Upper lobe of left lung (tissue), 6 donors: ENCODE measurements around the gene TSPAN5. TPM values are rescaled to one million over a fixed set of nuclear protein-coding genes. Genes with fewer than 3 reads are reported as not detected.

Experiments used
- ATAC-seq, 2 donors: fragments of 200-7000 bp; cut with Tn5 transposase; one replicate each; pipeline ENCODE4 v1.9.1; 2022; ENCODE audit warnings: mild to moderate bottlenecking in 2 of 2, moderate library complexity in 2 of 2; ENCODE audit not compliant: low FRiP score in 2 of 2
- DNase-seq, 2 donors: peaks; one replicate each; pipeline ENCODE4 v3.0.0-alpha.2; 2019 to 2020
- H3K27ac ChIP-seq, 4 donors: fragments of 200-600 bp; sonication (generic); one replicate each; pipeline ENCODE4 v1.5.1; 2016 to 2019
- H3K27me3 ChIP-seq, 4 donors: fragments of 200-600 bp; sonication (generic); one replicate each; pipeline ENCODE4 v1.5.1; 2017 to 2019
- H3K36me3 ChIP-seq, 4 donors: fragments of 200-600 bp; sonication (generic); one replicate each; pipeline ENCODE4 v1.5.1; 2016 to 2019
- H3K4me1 ChIP-seq, 4 donors: fragments of 200-600 bp; sonication (generic); one replicate each; pipeline ENCODE4 v1.5.1; 2018 to 2019
- H3K4me3 ChIP-seq, 4 donors: fragments of 200-600 bp; sonication (generic); one replicate each; pipeline ENCODE4 v1.5.1; 2017 to 2019; ENCODE audit warnings: mild to moderate bottlenecking in 2 of 4, moderate library complexity in 1 of 4
- H3K9me3 ChIP-seq, 4 donors: fragments of 200-600 bp; sonication (generic); one replicate each; pipeline ENCODE4 v1.5.1; 2018 to 2019
- EP300 ChIP-seq, 4 donors: sonication (generic); formaldehyde crosslinking; IDR thresholded peaks; one replicate each; pipeline ENCODE4 v1.5.1; 2017; ENCODE audit warnings: antibody characterized with exemption in 4 of 4, control low read depth in 2 of 4
- POLR2A ChIP-seq, 4 donors: fragments of 450-650 bp; IDR thresholded peaks; one replicate each; pipeline ENCODE4 v1.5.1; 2016 to 2017; ENCODE audit warnings: antibody characterized with exemption in 4 of 4, mild to moderate bottlenecking in 2 of 4
- POLR2AphosphoS5 ChIP-seq, 2 donors: sonication (generic); formaldehyde crosslinking; IDR thresholded peaks; one replicate each; pipeline ENCODE4 v1.5.1; 2017; ENCODE audit warnings: antibody characterized with exemption in 2 of 2
- WGBS, 2 donors: methylation state at CpG; one replicate each; pipeline ENCODE4 v1.1.5; 2017 to 2018; 5-methylcytosine and 5-hydroxymethylcytosine counted together
- total RNA-seq, 6 donors: library from RNA; depleted of rRNA in 4 of 6; stranded (reverse); fragments of >200 nt in 4 of 6; gene quantifications; one replicate each; pipeline versions ENCODE4 v1.1.0 to v1.2.1, GENCODE V29; 2016 to 2021
- TF ChIP-seq, protein P1 (sequence below), 6 experiments: fragments of 450-650 bp in 4 of 6; fragments of 200-600 bp in 2 of 6; sonication (generic) in 2 of 6; IDR thresholded peaks; one replicate each; pipeline ENCODE4 v1.5.1; 2016 to 2019; ENCODE audit warnings: antibody characterized with exemption in 6 of 6
- donor health status: DM: no; HTN: no; CAD: no; lungs with moderate emphysema.
- donor health status: DM: no; HTN: yes; CAD: no; lungs with severe emphysema.

TSPAN5 gene
- total RNA-seq, 6 donors from 2014 or later = 3.1 to 12.5 (median 7.2) TPM

DNA sequence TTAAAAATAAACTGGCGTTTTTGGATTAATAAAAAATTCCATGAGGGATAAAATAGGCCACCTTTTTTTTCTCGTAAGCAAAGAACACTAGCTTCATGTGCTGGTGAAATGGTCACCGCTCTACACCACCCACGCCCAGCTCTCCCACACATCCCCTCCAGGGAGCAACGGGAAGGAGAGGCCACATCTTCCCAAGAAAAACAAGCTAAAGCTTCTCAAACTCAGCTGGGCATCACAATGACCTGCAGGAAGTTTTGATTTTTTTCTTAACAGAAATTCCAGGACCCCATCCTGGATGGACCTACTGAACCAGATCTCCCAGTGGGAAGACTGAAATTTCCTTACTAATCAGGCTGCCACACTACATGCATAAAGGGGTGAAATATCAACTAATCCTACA is 9.8 kb downstream of the TSPAN5 start:
- H3K4me3 ChIP-seq = no peak overlapping the region
- DNase-seq (no peak), ATAC-seq (no peak)
- peaks cover 0 to 11% (median 2%) of the 10 kb centered on the region in 4 donors for H3K4me1 ChIP-seq
- no peaks in the 10 kb centered on the region for H3K9me3 ChIP-seq
- no peaks in the 10 kb centered on the region for H3K36me3 ChIP-seq
- TF ChIP-seq, protein P1, sequence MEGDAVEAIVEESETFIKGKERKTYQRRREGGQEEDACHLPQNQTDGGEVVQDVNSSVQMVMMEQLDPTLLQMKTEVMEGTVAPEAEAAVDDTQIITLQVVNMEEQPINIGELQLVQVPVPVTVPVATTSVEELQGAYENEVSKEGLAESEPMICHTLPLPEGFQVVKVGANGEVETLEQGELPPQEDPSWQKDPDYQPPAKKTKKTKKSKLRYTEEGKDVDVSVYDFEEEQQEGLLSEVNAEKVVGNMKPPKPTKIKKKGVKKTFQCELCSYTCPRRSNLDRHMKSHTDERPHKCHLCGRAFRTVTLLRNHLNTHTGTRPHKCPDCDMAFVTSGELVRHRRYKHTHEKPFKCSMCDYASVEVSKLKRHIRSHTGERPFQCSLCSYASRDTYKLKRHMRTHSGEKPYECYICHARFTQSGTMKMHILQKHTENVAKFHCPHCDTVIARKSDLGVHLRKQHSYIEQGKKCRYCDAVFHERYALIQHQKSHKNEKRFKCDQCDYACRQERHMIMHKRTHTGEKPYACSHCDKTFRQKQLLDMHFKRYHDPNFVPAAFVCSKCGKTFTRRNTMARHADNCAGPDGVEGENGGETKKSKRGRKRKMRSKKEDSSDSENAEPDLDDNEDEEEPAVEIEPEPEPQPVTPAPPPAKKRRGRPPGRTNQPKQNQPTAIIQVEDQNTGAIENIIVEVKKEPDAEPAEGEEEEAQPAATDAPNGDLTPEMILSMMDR (IDR thresholded peaks at IDR 0.05) = no peak
- TF ChIP-seq EP300 (IDR thresholded peaks at IDR 0.05) = no peak
- TF ChIP-seq POLR2A (IDR thresholded peaks at IDR 0.05) = no peak
- TF ChIP-seq POLR2AphosphoS5 (IDR thresholded peaks at IDR 0.05) = no peak
- no peak overlapping the region for H3K27ac ChIP-seq
- 90 to 97% methylated on average over 5 of the region's 5 CpGs for WGBS, 2 donors
- H3K27me3 ChIP-seq = no peaks in the 10 kb centered on the region

DNA sequence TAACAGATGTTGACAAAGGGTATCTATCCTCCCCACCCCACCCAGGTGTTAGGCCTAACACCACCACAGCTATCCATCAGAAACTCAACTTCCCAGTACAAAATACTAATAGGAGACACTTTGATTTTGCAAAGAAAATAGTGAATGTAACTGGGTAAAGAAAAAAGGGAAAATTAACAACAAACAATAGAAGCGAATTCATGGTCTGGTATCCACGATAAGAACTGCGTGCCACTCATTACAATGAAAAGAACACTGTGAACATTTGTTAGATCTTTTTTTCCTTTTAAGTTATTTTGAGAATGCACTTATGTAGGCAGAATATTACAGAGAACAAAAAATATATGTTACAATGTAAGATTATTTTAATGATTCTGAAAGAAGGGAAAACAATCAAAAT is 12.0 kb downstream of the TSPAN5 start:
- 94 to 97% methylated on average over 3 of the region's 3 CpGs for WGBS, 2 donors
- TF ChIP-seq, protein P1 (IDR thresholded peaks at IDR 0.05) = no peak
- TF ChIP-seq EP300 (IDR thresholded peaks at IDR 0.05) (no peak), POLR2A (IDR thresholded peaks at IDR 0.05) (no peak)

DNA sequence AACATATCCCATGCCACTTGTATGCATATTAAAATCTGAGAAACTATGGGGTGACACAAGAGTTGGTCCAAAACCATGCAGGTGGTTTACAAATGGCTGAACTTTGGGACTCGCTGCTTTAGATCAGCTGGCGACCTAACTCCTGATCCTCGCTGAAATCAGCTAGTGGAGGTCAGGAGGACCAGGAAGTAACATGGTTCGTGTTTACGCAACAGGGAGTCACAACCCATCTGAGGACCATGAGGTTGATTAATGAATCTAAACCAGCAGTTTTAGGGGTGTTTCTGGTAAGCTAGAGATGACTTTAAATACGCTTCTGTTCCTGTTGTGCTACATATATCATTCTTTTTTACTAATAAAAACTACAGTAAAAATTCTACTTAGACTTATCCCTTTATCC is 12.9 kb downstream of the TSPAN5 start:
- Histone ChIP-seq H3K36me3 (no peaks in the 10 kb centered on the region), H3K27me3 (no peaks in the 10 kb centered on the region), H3K27ac (no peak overlapping the region), H3K4me3 (no peak overlapping the region), H3K4me1 (peaks cover 0 to 11% (median 2%) of the 10 kb centered on the region in 4 donors), H3K9me3 (no peaks in the 10 kb centered on the region)
- no peak for TF ChIP-seq EP300 (IDR thresholded peaks at IDR 0.05)
- TF ChIP-seq, protein P1 (IDR thresholded peaks at IDR 0.05) = no peak
- TF ChIP-seq POLR2AphosphoS5 (IDR thresholded peaks at IDR 0.05) = no peak
- no peak for TF ChIP-seq POLR2A (IDR thresholded peaks at IDR 0.05)
- no peak for DNase-seq
- no peak for ATAC-seq
- WGBS, 2 donors = 96 to 98% methylated on average over 6 of the region's 6 CpGs

More for the DNA sequence above, 12.0 kb downstream of the TSPAN5 start:
- Histone ChIP-seq H3K36me3 (no peaks in the 10 kb centered on the region), H3K27me3 (no peaks in the 10 kb centered on the region), H3K27ac (no peak overlapping the region), H3K4me1 (peaks cover 0 to 11% (median 2%) of the 10 kb centered on the region in 4 donors), H3K9me3 (no peaks in the 10 kb centered on the region), H3K4me3 (no peak overlapping the region)
- no peak for ATAC-seq
- DNase-seq = no peak

DNA sequence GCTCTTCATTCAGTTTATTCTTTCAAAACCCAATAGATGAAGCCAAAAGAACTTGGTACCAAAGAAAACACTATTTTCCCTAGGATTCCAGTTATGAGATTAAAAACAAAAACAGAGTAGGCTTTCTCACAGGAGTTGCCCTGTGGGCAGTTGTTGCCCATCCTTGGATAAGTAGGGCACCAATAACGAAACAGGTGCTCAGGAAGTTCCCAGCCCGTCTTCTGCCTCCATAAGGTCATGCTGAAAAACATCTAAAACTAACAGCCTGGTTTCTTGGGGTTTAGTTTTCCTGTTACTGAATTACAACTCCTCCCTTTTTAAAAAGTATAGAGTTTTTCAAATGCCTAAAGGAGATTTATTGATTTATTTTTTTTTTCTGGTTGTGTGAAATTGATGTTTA is 14.7 kb downstream of the TSPAN5 start:
- no peaks in the 10 kb centered on the region for H3K27me3 ChIP-seq
- WGBS, 2 donors = 57 to 62% methylated on average over 2 of the region's 2 CpGs
- H3K27ac ChIP-seq = peak overlapping the region in 1 of 4 donors; percentile 23
- TF ChIP-seq, protein P1 (IDR thresholded peaks at IDR 0.05) = no peak
- TF ChIP-seq POLR2AphosphoS5 (IDR thresholded peaks at IDR 0.05) = no peak
- no peak for TF ChIP-seq POLR2A (IDR thresholded peaks at IDR 0.05)
- TF ChIP-seq EP300 (IDR thresholded peaks at IDR 0.05) = no peak
- no peak for ATAC-seq
- no peaks in the 10 kb centered on the region for H3K36me3 ChIP-seq
- no peak overlapping the region for H3K4me3 ChIP-seq
- peaks cover 0 to 11% (median 2%) of the 10 kb centered on the region in 4 donors for H3K4me1 ChIP-seq
- no peak for DNase-seq
- no peaks in the 10 kb centered on the region for H3K9me3 ChIP-seq

DNA sequence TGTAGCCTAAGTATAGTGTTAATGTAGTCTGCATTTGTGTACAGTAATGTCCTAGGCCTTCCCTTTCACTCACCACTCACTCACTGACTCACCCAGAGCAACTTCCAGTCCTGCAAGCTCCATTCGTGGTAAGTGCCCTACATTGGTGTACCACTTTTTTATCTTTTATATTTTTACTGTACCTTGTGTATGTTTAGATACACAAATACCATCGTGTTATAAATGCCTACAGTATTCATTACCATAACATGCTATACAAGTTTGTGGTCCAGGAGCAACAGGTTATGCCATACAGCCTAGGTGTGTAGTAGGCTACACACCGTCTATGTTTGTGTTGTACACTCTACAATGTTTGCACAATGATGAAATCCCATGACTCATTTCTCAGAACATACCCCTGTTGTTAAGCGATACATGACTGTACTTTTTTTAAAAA is 15.4 kb downstream of the TSPAN5 start:
- DNase-seq = no peak
- ATAC-seq = peak; percentile 47 to 84
- H3K4me1 ChIP-seq = peaks cover 0 to 11% (median 2%) of the 10 kb centered on the region in 4 donors

More for the DNA sequence above, 15.4 kb downstream of the TSPAN5 start:
- TF ChIP-seq EP300 (IDR thresholded peaks at IDR 0.05) (peak in 1 of 4 donors; percentile 74), POLR2A (IDR thresholded peaks at IDR 0.05) (no peak), POLR2AphosphoS5 (IDR thresholded peaks at IDR 0.05) (no peak)
- TF ChIP-seq, protein P1 (IDR thresholded peaks at IDR 0.05) = no peak
- Histone ChIP-seq H3K9me3 (no peaks in the 10 kb centered on the region), H3K27me3 (no peaks in the 10 kb centered on the region), H3K27ac (no peak overlapping the region), H3K36me3 (no peaks in the 10 kb centered on the region), H3K4me3 (no peak overlapping the region)
- WGBS, 2 donors = 48 to 67% methylated on average over 4 of the region's 4 CpGs
